Measurements from ENCODE around the gene DNA2. TPM values are rescaled to one million over a fixed set of nuclear protein-coding genes. Genes with fewer than 3 reads are reported as not detected.
"Not testable (repeated sequence)": the region's sequence is repeated elsewhere in the genome, so short reads cannot be mapped to it uniquely, and the experiment has no call there.

The DNA2 gene
- total RNA-seq = 10 to 100 TPM; 37.3 to 64.6 TPM
- 24.6 TPM for polyA plus RNA-seq (2013, experiment 1 of 2)
- polyA plus RNA-seq (2013, experiment 2 of 2) = 24.6 TPM
- long read RNA-seq, experiment 1, partial matches to known transcripts = 7 of 18 reads
- long read RNA-seq, experiment 1, other reads (novel, unspliced or antisense) = 11 of 18 reads
- long read RNA-seq, experiment 2, partial matches to known transcripts = 11 of 40 reads
- long read RNA-seq, experiment 2, other reads (novel, unspliced or antisense) = 29 of 40 reads
- long read RNA-seq, experiment 3, partial matches to known transcripts = 27 of 121 reads
- long read RNA-seq, experiment 3, other reads (novel, unspliced or antisense) = 94 of 121 reads
- long read RNA-seq, experiment 4, partial matches to known transcripts = 7 of 8 reads
- long read RNA-seq, experiment 4, other reads (novel, unspliced or antisense) = 1 of 8 reads

- Histone ChIP-seq H3K9me3 (ENCODE audit: control insufficient read depth, low read length) (peaks cover 4% of the 10 kb centered on the region), H3K36me3 (ENCODE audit: control insufficient read depth, insufficient read depth, low read length) (peaks cover 31% of the 10 kb centered on the region), H3K27ac (ENCODE audit: low read depth, low read length) (peak within 1 kb of the TSS; percentile 94), H3K4me3 (ENCODE audit: low read length) (peak within 1 kb of the TSS; percentile 100), H3K4me1 (ENCODE audit: control insufficient read depth, insufficient read depth, low read length) (no peaks in the 10 kb centered on the region), H3K27me3 (ENCODE audit: control insufficient read depth, insufficient read depth, low read length, poor library complexity, severe bottlenecking) (no peaks in the 10 kb centered on the region), H3K9ac (ENCODE audit: extremely low read depth, low read length, poor library complexity, severe bottlenecking) (peak within 1 kb of the TSS; percentile 86)
- peak; percentile 95 for DNase-seq
- Mint-ChIP-seq H3K27me3 (ENCODE audit: insufficient read depth) (no peaks in the 10 kb centered on the region), H3K4me3 (peak within 1 kb of the TSS; percentile 97), H3K36me3 (ENCODE audit: low read depth) (peaks cover 25% of the 10 kb centered on the region), H3K4me1 (peaks cover 17% of the 10 kb centered on the region), H3K27ac (peak within 1 kb of the TSS; percentile 100), H3K9me3 (peaks cover 8% of the 10 kb centered on the region)
- WGBS, 2 experiments (ENCODE audit: insufficient coverage in 1 of 2, insufficient read length in 1 of 2) = 9 to 20% methylated on average over 18 to 46 of the region's 46 CpGs
- no peak for TF ChIP-seq CTCF (conservative IDR thresholded peaks at IDR 0.05)
Observed at GRCh38 chr10:68471586-68472408, at the start of gene DNA2. TSS of gene DNA2 (minus strand) at chr10:68471973. CDS start at chr10:68471864, 109 bp downstream.

GRCh38 chr10:68518609-68519008 lies 46.8 kb upstream of the DNA2 start:
- not testable (repeated sequence) for H3K27me3 Mint-ChIP-seq (ENCODE audit: insufficient read depth); H3K27ac Mint-ChIP-seq; H3K9me3 ChIP-seq (ENCODE audit: control insufficient read depth, low read length); H3K4me3 Mint-ChIP-seq; H3K27me3 ChIP-seq (ENCODE audit: control insufficient read depth, insufficient read depth, low read length, poor library complexity, severe bottlenecking); H3K4me1 ChIP-seq (ENCODE audit: control insufficient read depth, insufficient read depth, low read length); H3K9ac ChIP-seq (ENCODE audit: extremely low read depth, low read length, poor library complexity, severe bottlenecking); H3K4me1 Mint-ChIP-seq; H3K4me3 ChIP-seq (ENCODE audit: low read length); DNase-seq; H3K9me3 Mint-ChIP-seq; H3K27ac ChIP-seq (ENCODE audit: low read depth, low read length)
- peaks cover 18% of the 10 kb centered on the region for H3K36me3 ChIP-seq (ENCODE audit: control insufficient read depth, insufficient read depth, low read length)
- H3K36me3 Mint-ChIP-seq (ENCODE audit: low read depth) = peaks cover 13% of the 10 kb centered on the region
- 94 to 100% methylated on average over 2 to 9 of the region's 11 CpGs for WGBS, 2 experiments (ENCODE audit: insufficient coverage in 1 of 2, insufficient read length in 1 of 2)

- Mint-ChIP-seq H3K9me3 (no peaks in the 10 kb centered on the region), H3K4me1 (no peaks in the 10 kb centered on the region), H3K27ac (no peak overlapping the region), H3K4me3 (no peak overlapping the region), H3K36me3 (ENCODE audit: low read depth) (peaks cover 11% of the 10 kb centered on the region), H3K27me3 (ENCODE audit: insufficient read depth) (no peaks in the 10 kb centered on the region)
- Histone ChIP-seq H3K27ac (ENCODE audit: low read depth, low read length) (no peak overlapping the region), H3K9me3 (ENCODE audit: control insufficient read depth, low read length) (no peaks in the 10 kb centered on the region), H3K4me3 (ENCODE audit: low read length) (no peak overlapping the region), H3K36me3 (ENCODE audit: control insufficient read depth, insufficient read depth, low read length) (peaks cover 13% of the 10 kb centered on the region), H3K4me1 (ENCODE audit: control insufficient read depth, insufficient read depth, low read length) (no peaks in the 10 kb centered on the region), H3K9ac (ENCODE audit: extremely low read depth, low read length, poor library complexity, severe bottlenecking) (no peak overlapping the region), H3K27me3 (ENCODE audit: control insufficient read depth, insufficient read depth, low read length, poor library complexity, severe bottlenecking) (no peaks in the 10 kb centered on the region)
- WGBS, 2 experiments (ENCODE audit: insufficient coverage in 1 of 2, insufficient read length in 1 of 2) = 95 to 100% methylated on average over 2 to 5 of the region's 5 CpGs
- TF ChIP-seq CTCF (conservative IDR thresholded peaks at IDR 0.05) = no peak
- no peak for DNase-seq
Observed at GRCh38 chr10:68517188-68517587, 45.4 kb upstream of the DNA2 start.
